SK-N-SH (cell line): Measurements from ENCODE around the gene THPO. TPM values are rescaled to one million over a fixed set of nuclear protein-coding genes. Genes with fewer than 3 reads are reported as not detected.

Experiments used
- CTCF ChIA-PET: fragments of 300-600, 350-600 bp; formaldehyde crosslinking; extraction: SDS; loops from one replicate; lab custom pipeline; 2021; lab: Yijun Ruan, JAX
- POLR2A ChIA-PET: fragments of 350-600 bp; sonication (Branson Sonifier 250); formaldehyde crosslinking; extraction: SDS; loops from one replicate; lab custom pipeline; 2020; ENCODE audit warnings: antibody characterized with exemption, inconsistent platforms; lab: Yijun Ruan, JAX
- DNase-seq: peaks from one replicate; pipeline ENCODE4 v3.0.0; 2012
- H2AFZ ChIP-seq: fragments of 200-600 bp; sonication (generic); 2 replicates; pipeline ENCODE4 v1.8.1; 2016; ENCODE audit warnings: antibody characterized with exemption, mild to moderate bottlenecking, low read depth
- H3F3A ChIP-seq: fragments of 200-600 bp; sonication (generic); replicated peaks from 2 replicates; pipeline ENCODE3; 2016; ENCODE audit warnings: antibody characterized with exemption, mild to moderate bottlenecking; ENCODE audit not compliant: insufficient read depth
- H3K27ac ChIP-seq, 2 experiments: fragments of 200-500 bp in 1 of 2; fragments of 200-600 bp in 1 of 2; sonication (Bioruptor generic) in 1 of 2; sonication (generic), shearing (Covaris generic) in 1 of 2; 2 replicates each; pipeline versions ENCODE4 v1.5.1 to v1.6.1; 2014 to 2016; ENCODE audit warnings: low read depth in 2 of 2, inconsistent platforms in 1 of 2, low read length in 1 of 2, mild to moderate bottlenecking in 1 of 2, mixed read lengths in 1 of 2
- H3K27me3 ChIP-seq: fragments of 200-600 bp; sonication (generic), shearing (Covaris generic); 2 replicates; pipeline ENCODE4 v1.6.1; 2016; ENCODE audit warnings: mixed run types; ENCODE audit not compliant: insufficient read depth
- H3K36me3 ChIP-seq, 2 experiments: fragments of 200-500 bp in 1 of 2; fragments of 200-600 bp in 1 of 2; sonication (Bioruptor generic) in 1 of 2; sonication (generic) in 1 of 2; replicated peaks in 1 of 2; 2 replicates each; pipeline versions ENCODE3 to v1.5.1; 2014 to 2016; ENCODE audit warnings: low read length in 1 of 2, mild to moderate bottlenecking in 1 of 2; ENCODE audit not compliant: insufficient read depth in 2 of 2, control insufficient read depth in 1 of 2
- H3K4me1 ChIP-seq, 2 experiments: fragments of 200-500 bp in 1 of 2; fragments of 200-600 bp in 1 of 2; sonication (Bioruptor generic) in 1 of 2; sonication (generic), shearing (Covaris generic) in 1 of 2; 2 replicates each; pipeline versions ENCODE4 v1.5.1 to v1.6.1; 2014 to 2016; ENCODE audit warnings: low read depth in 1 of 2, low read length in 1 of 2, mixed run types in 1 of 2; ENCODE audit not compliant: insufficient read depth in 2 of 2, control insufficient read depth in 1 of 2
- H3K4me2 ChIP-seq: fragments of 200-600 bp; sonication (generic), shearing (Covaris generic); 2 replicates; pipeline ENCODE4 v1.6.1; 2017; ENCODE audit warnings: mixed run types
- H3K4me3 ChIP-seq, 2 experiments: fragments of 200-500 bp in 1 of 2; fragments of 200-600 bp in 1 of 2; sonication (Bioruptor generic) in 1 of 2; sonication (generic), shearing (Covaris generic) in 1 of 2; 2 replicates each; pipeline versions ENCODE4 v1.5.1 to v1.8.1; 2014 to 2016; ENCODE audit warnings: low read depth in 2 of 2, inconsistent platforms in 1 of 2, low read length in 1 of 2, mild to moderate bottlenecking in 1 of 2, mixed read lengths in 1 of 2, moderate library complexity in 1 of 2
- H3K79me2 ChIP-seq: fragments of 200-600 bp; sonication (generic); 2 replicates; pipeline ENCODE4 v1.8.1; 2017; ENCODE audit warnings: mild to moderate bottlenecking; ENCODE audit not compliant: insufficient read depth
- H3K9ac ChIP-seq: fragments of 200-600 bp; sonication (generic); 2 replicates; pipeline ENCODE4 v1.6.1; 2017; ENCODE audit warnings: mixed run types
- H3K9me2 ChIP-seq: fragments of 200-600 bp; sonication (generic); 2 replicates; pipeline ENCODE4 v1.6.1; 2017; ENCODE audit warnings: mixed run types
- H3K9me3 ChIP-seq: fragments of 200-600 bp; sonication (generic); 2 replicates; pipeline ENCODE4 v1.6.1; 2017; ENCODE audit warnings: mixed run types, mild to moderate bottlenecking, moderate library complexity
- H4K20me1 ChIP-seq: fragments of 200-600 bp; sonication (generic); 2 replicates; pipeline ENCODE4 v1.6.1; 2017; ENCODE audit warnings: mild to moderate bottlenecking, mixed run types; ENCODE audit not compliant: insufficient read depth
- CHD2 ChIP-seq: fragments of 150-350 bp; IDR thresholded peaks from 2 replicates; pipeline ENCODE4 v1.6.1; 2018; ENCODE audit warnings: low read length; ENCODE audit not compliant: partially characterized antibody
- CTCF ChIP-seq: fragments of 200-600 bp; sonication (generic); IDR thresholded peaks from 2 replicates; pipeline ENCODE4 v1.6.1; 2017; ENCODE audit warnings: antibody characterized with exemption, mild to moderate bottlenecking, moderate library complexity
- EZH2phosphoT487 ChIP-seq: fragments of 200-600 bp; sonication (generic); IDR thresholded peaks from 2 replicates; pipeline ENCODE4 v1.6.1; 2017; ENCODE audit warnings: low read depth, mixed run types, mild to moderate bottlenecking, antibody characterized with exemption, moderate library complexity, borderline replicate concordance
- FOXJ3 ChIP-seq: sonication (generic); formaldehyde crosslinking; IDR thresholded peaks from 2 replicates; pipeline ENCODE4 v1.5.1; 2020; ENCODE audit warnings: mild to moderate bottlenecking, missing genetic modification reagents
- FOXM1 ChIP-seq: IDR thresholded peaks from 2 replicates; pipeline ENCODE4 v1.4.0; 2012; ENCODE audit warnings: low read depth, mild to moderate bottlenecking
- GABPA ChIP-seq: IDR thresholded peaks from 2 replicates; pipeline ENCODE4 v1.4.0; 2012; ENCODE audit warnings: low read depth, mild to moderate bottlenecking
- MEF2A ChIP-seq: IDR thresholded peaks from 2 replicates; pipeline ENCODE4 v1.4.0; 2012; ENCODE audit warnings: low read depth, borderline replicate concordance
- MXI1 ChIP-seq: IDR thresholded peaks from 2 replicates; pipeline ENCODE4 v1.6.1; 2012; ENCODE audit warnings: mild to moderate bottlenecking, low read depth, low read length, improper control_type of control experiment
- NRF1 ChIP-seq: IDR thresholded peaks from 2 replicates; pipeline ENCODE4 v1.6.1; 2012; ENCODE audit warnings: low read depth, mild to moderate bottlenecking, low read length
- RAD21 ChIP-seq: IDR thresholded peaks from 2 replicates; pipeline ENCODE4 v1.6.1; 2012; ENCODE audit warnings: mild to moderate bottlenecking, low read length
- RCOR1 ChIP-seq: fragments of 150-350 bp; IDR thresholded peaks from 2 replicates; pipeline ENCODE4 v1.6.1; 2017; ENCODE audit warnings: antibody characterized with exemption, low read length
- REST ChIP-seq: IDR thresholded peaks from 2 replicates; pipeline ENCODE4 v1.6.1; 2012; ENCODE audit warnings: mild to moderate bottlenecking, low read depth, low read length, moderate library complexity
- RXRA ChIP-seq: IDR thresholded peaks from 2 replicates; pipeline ENCODE4 v1.4.0; 2012; ENCODE audit warnings: low read depth, mild to moderate bottlenecking, borderline replicate concordance
- SMC3 ChIP-seq: IDR thresholded peaks from 2 replicates; pipeline ENCODE4 v1.6.1; 2012; ENCODE audit warnings: low read depth, low read length, improper control_type of control experiment
- TAF1 ChIP-seq: IDR thresholded peaks from 2 replicates; pipeline ENCODE4 v1.6.1; 2012; ENCODE audit warnings: low read depth, mild to moderate bottlenecking, low read length, moderate library complexity, borderline replicate concordance
- TEAD4 ChIP-seq: IDR thresholded peaks from 2 replicates; pipeline ENCODE4 v1.4.0; 2012; ENCODE audit warnings: mild to moderate bottlenecking, borderline replicate concordance; ENCODE audit not compliant: insufficient read depth
- WGBS: methylation state at CpG from one replicate; pipeline ENCODE4 v1.1.6; 2017; ENCODE audit warnings: low lambda C conversion rate; 5-methylcytosine and 5-hydroxymethylcytosine counted together
- polyA plus RNA-seq, 3 experiments: library from polyadenylated mRNA; depleted of rRNA; stranded (reverse); fragments of >200 nt; gene quantifications; 2 replicates each; pipeline ENCODE4 v1.2.3, GENCODE V29; 2012
- TF ChIP-seq, protein P1 (sequence below): fragments of 150-350 bp; IDR thresholded peaks from 2 replicates; pipeline ENCODE4 v1.6.1; 2016; ENCODE audit warnings: mild to moderate bottlenecking, low read depth, low read length
- TF ChIP-seq, protein P2 (sequence below): IDR thresholded peaks from 2 replicates; pipeline ENCODE4; 2012

THPO gene
- polyA plus RNA-seq, 1 of the 3 experiments (the other 2 are of a cell fraction) = 0.07 TPM

- H3K4me3 ChIP-seq = peak overlapping the region in 1 of 2 experiments; percentile 39; a peak in 1 of 4 replicates
- H3K4me1 ChIP-seq = peaks cover 0 to 18% of the 10 kb centered on the region in 2 experiments; a peak in 1 of 4 replicates
- H3K9me3 ChIP-seq = no peaks in the 10 kb centered on the region
- TF ChIP-seq NRF1 (no peak), MXI1 (no peak), RCOR1 (0 out of 2 replicates have a peak, but pooled peaks have one; percentile 23), REST (no peak), CHD2 (no peak), EZH2phosphoT487 (no peak), TEAD4 (no peak), GABPA (no peak), RXRA (no peak), FOXJ3 (no peak), CTCF (peak; percentile 72), MEF2A (no peak), TAF1 (no peak), SMC3 (peak; percentile 43; the same call in 1 of the 2 replicates), RAD21 (peak; percentile 52), FOXM1 (no peak)
- TF ChIP-seq, protein P1, sequence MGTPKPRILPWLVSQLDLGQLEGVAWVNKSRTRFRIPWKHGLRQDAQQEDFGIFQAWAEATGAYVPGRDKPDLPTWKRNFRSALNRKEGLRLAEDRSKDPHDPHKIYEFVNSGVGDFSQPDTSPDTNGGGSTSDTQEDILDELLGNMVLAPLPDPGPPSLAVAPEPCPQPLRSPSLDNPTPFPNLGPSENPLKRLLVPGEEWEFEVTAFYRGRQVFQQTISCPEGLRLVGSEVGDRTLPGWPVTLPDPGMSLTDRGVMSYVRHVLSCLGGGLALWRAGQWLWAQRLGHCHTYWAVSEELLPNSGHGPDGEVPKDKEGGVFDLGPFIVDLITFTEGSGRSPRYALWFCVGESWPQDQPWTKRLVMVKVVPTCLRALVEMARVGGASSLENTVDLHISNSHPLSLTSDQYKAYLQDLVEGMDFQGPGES = no peak
- TF ChIP-seq, protein P2, sequence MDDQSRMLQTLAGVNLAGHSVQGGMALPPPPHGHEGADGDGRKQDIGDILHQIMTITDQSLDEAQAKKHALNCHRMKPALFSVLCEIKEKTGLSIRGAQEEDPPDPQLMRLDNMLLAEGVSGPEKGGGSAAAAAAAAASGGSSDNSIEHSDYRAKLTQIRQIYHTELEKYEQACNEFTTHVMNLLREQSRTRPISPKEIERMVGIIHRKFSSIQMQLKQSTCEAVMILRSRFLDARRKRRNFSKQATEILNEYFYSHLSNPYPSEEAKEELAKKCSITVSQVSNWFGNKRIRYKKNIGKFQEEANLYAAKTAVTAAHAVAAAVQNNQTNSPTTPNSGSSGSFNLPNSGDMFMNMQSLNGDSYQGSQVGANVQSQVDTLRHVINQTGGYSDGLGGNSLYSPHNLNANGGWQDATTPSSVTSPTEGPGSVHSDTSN = no peak
- ChIA-PET CTCF (interaction anchor here (0.7 to 5.3 kb wide), 26 partner anchors 8 to 450 kb away, joined by 3 to 63 read pairs (median 4); partner anchors contain the start of genes CHRD, CLCN2, FAM131A and POLR2H), POLR2A (interaction anchor here (1.4 to 1.5 kb wide), 2 partner anchors 9 to 16 kb away, joined by 3 to 4 read pairs; no protein-coding TSS in a partner anchor)
- no peak overlapping the region for H3K4me2 ChIP-seq
- no peaks in the 10 kb centered on the region for H3F3A ChIP-seq
- no peaks in the 10 kb centered on the region for H4K20me1 ChIP-seq
- no peak overlapping the region; a peak in 1 of 4 replicates for H3K27ac ChIP-seq
- no peak overlapping the region for H2AFZ ChIP-seq
- DNase-seq = peak; percentile 92
- WGBS = 18% methylated on average over 5 of the region's 18 CpGs
- H3K79me2 ChIP-seq = no peaks in the 10 kb centered on the region
- no peaks in the 10 kb centered on the region for H3K9me2 ChIP-seq
- H3K9ac ChIP-seq = no peak overlapping the region
- H3K27me3 ChIP-seq = no peaks in the 10 kb centered on the region
- H3K36me3 ChIP-seq = peaks cover 3 to 43% of the 10 kb centered on the region in 2 experiments
Observed at GRCh38 chr3:184354121-184354728, 23.8 kb downstream of the THPO start.
